Heart left ventricle (tissue), 13 donors: Measurements from ENCODE around the gene STPG4.

Source experiments
- CTCF ChIP-seq, 12 donors: fragments of 200-600 bp; sonication (generic) in 4 of 12; IDR thresholded peaks; one replicate each; pipeline versions ENCODE4 v1.5.0 to v1.8.0; 2018 to 2022; ENCODE audit warnings: antibody characterized with exemption in 12 of 12, mild to moderate bottlenecking in 5 of 12
- POLR2A ChIP-seq, 2 donors: fragments of 450-650 bp; IDR thresholded peaks; one replicate each; pipeline ENCODE4 v1.6.1; 2017; ENCODE audit warnings: antibody characterized with exemption in 2 of 2, mild to moderate bottlenecking in 2 of 2, moderate library complexity in 2 of 2
- donor health status: ischemic (EF 13 %, LVEDD 7.1; RV severe dilation, severe dysfunction).
- donor health status: DM: no; HTN: yes; CAD: no.
- donor health status: DM: no; HTN: no; CAD: no.
- donor health status: ischemic (EF 25% LVEDD 6.9; RV normal size, moderate dysfunction).
- donor health status: ischemic (EF 25% LVEDD 5.7; RV mildly dilated, moderate dysfunction).
- donor health status: ischemic (EF 35%, LVEDD 5.7; RV mildly dilated, moderate dysfunction).
- donor health status: nonischemic (EF 11% LVEDD 7.7; RV severe dilation, severe dysfunction).
- donor health status: DM: yes; HTN: yes; CAD: no.
- donor health status: PGD.
- donor health status: ischemic (EF 29% LVEDD 5.4; RV normal size, mild dysfunction).
- donor health status: nonischemic (EF 23%, LVEDD 6.1; RV moderate dilation, normal function).

- TF ChIP-seq CTCF (IDR thresholded peaks at IDR 0.05) (no peak), POLR2A (IDR thresholded peaks at IDR 0.05) (no peak)
These were observed 2.3 kb downstream of the STPG4 start for GRCh38 chr2:47152803-47153202.
